Activated CD4-positive, CD25-positive, alpha-beta regulatory T cell treated with anti-CD3 and anti-CD28 coated beads, Interleukin-2, amount 50 U/mL, for 16 hours (primary cell): ENCODE data around the gene TFR2.

Source experiments
- DNase-seq: peaks from one replicate; pipeline ENCODE4 v3.0.0-alpha.2; 2020; ENCODE audit warnings: low read depth, low spot score

TFR2 gene

DNA sequence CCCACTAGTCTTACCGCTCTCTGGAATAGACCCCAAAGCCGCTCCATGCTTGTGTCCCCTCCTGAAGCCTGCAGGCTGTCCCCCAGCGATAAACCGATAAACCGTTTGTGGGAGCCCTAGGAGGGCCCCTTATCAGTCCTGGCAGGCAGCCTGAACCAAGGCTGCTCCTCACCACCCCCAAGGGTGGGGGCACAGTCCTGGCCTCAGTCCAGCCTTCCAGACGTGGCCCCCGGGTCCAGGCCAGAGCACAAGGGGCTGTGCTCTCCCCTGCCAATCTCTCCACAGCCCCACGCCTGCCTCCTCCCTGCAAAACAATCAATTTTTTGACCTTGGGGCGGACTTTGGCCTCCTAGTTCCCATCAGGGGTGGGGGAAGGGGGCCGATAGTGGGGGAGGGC, at the start of gene TFR2:
TFR2 (minus strand) TSS at position 90 of the 397 bp plus-strand sequence; CDS start at position 47, 43 bp downstream.
- DNase-seq: no peak

- no peak for DNase-seq
Measured at GRCh38 chr7:100689230-100690135, 48.1 kb upstream of the TFR2 start.

GRCh38 chr7:100688326-100688860, 47.0 kb upstream of the TFR2 start:
- DNase-seq: no peak

DNA sequence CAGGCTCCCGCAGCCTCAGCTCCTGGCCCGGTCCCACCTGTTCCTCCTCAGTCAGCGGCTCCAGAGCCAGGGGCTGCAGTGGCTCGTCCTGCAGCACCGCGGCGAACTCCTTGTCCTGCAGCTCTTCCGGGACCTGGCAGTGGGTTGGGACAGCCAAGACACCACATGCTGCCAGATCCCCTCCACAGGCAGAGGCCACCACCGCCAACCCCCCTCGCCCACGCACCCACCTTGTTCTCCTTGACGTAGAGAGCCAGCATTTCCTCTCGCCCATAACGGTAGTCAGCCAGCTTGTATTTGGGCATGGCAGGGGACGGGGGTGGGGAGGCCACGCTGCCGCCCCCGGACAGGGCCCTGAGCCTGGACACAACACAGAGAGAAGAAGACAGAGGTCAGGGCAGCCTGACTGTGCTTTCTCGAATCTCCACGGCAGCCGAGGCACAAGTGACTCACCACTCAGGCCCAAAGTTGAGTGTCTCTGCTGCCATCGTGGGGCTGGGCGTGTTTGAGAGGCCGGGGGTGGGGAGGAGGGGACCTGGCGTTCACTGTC, 46.5 kb upstream of the TFR2 start:
- no peak for DNase-seq

DNA sequence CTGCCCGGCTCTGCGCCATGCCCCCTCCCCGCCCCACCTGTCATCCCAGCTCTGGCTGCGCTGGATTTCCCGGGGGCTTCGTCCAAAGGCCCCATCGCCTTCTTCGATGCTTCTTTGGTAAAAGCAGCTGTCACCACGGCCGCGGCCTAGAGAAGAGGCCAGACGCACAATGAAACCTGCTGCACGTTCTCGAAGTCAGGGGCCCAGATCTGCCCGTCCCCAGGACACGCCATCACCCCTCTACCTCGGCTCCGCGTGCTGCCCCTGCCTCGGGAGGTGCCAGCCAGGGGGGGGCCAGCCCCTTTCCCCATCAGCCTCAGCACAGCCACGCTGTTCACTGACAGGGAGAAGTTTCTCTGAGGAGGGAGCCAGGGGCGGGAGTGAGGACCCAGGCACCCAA, 45.9 kb upstream of the TFR2 start:
- DNase-seq: no peak

DNA sequence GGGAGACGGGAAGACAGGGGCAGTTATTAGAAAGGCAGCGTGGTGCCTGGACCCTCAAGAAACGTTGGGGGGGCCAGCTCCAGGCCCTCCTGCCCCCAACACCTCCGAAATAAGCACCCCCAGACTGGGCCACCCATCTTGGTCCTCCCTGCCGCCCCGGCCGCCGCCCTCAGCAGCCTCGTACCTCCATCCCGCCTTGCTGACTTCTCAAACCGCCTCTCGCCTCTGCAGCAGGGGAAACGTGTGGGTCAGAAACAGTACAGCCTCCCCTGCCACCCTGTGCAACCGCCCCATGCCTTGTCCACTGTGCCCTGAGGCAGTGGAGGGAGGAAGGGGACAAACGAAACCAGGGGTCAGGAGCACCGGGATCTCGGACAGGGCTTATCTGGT, 45.5 kb upstream of the TFR2 start:
- no peak for DNase-seq

DNA sequence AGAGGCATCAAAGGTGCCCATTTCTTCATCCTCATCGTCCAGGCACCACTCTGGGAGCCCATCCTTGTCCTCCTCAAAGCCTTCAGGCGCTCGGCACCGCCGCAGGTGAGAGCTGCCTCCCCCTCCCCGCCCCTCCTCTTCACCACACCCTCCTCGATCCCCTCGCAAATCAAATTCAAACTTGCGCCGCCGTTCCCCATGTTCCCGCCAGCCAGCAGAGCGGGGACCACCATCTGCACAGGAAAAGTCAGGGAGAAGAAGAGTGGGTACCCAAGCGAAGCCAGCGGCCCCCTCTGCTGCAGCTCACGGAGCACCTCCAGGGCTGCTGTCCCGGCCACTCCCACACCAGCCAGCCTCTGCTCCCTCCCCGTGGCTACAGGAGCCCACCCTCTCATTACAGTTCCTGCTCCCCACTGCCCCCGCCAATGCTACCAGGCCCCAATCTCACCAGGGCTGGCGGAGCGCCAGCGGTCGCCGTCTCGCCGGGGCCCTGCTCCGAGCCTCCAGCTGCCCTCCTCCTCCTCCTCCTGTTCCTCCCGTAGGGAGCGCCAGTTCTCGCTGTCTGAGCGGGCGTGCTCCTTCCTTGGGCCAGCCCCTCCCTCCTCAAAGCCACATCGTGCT, 45.0 kb upstream of the TFR2 start:
- DNase-seq: no peak

- no peak for DNase-seq
Measured at GRCh38 chr7:100685631-100686145, 44.3 kb upstream of the TFR2 start.

- DNase-seq: no peak
Measured at GRCh38 chr7:100685049-100685605, 43.8 kb upstream of the TFR2 start.

- DNase-seq: no peak
Measured at GRCh38 chr7:100684534-100685042, 43.2 kb upstream of the TFR2 start.

DNA sequence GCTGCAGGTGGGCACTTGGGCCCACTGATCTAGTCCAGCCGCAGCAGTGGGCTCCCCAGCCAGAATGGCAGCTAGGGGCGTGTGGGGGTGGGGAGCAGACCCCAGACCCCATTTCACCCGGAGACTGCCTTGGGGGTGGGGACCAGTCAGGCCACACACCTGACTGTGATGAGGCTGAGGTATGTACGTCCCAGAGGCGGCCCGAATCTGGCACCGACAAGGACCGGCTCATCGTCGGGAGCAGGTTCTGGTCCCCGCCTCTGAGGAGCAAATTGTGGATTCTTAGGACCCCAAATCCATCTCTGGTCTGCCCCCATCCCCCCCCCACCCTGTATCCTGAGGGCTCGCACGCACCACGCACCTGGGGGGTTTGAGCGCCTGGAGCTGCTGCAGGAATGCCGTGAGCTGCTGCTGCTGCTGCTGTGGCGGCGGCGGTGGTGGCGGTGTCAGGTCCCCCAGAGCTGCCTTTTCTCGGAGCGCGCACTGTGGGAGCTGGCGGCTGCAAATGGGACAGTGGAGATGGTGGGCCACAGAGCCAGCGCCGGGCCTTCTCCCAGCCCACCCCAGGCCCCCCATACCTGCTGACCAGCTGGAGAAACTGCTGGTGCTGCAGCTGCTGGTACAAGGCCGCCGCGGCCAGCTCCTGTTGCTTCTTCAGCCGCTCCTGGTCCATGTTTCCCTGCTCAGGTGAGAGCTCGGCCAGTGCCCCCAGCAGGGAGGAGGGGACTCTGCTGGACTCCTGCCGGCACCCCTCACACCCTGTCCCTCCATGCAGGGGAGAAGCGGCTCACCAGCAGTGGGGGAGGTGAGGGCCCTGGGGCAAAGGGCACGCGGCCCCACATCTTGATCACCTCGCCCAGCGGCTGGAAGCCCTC, 42.5 kb upstream of the TFR2 start:
- no peak for DNase-seq

DNA sequence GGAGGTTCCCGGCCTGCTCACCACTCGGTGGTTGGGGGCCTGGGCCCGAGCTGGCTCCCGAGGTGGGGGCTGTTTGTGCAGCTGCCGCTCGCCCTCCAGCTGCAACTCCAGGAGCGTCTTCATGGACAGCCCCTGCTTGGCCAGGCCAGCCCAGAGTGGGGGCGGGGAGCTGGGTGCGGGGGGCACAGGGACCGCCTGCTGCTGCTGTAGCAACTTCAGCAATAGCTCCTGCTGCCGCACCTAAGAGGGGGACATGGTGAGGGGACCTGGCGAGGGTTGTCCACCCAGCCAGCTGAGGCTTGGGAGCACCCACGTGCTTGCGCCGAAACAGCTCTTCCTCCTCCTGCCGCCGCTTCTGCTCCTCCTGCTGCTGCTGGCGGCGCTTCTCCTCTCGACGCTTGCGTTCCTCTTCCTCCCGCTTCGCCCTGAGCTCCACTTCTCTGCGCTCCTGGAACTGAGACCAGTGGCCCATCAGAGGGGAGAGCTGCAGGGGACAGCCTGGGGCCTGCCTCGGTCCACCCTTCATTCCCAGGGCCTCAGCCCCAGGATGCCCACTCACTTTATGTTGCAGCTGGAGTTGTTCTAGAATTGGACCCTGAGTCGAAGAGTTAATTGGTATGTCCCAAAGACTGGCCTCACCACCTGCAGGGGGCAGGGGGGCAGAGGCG, 41.8 kb upstream of the TFR2 start:
- no peak for DNase-seq

- DNase-seq: no peak
Measured at GRCh38 chr7:100682228-100682741, 40.9 kb upstream of the TFR2 start.

- no peak for DNase-seq
Measured at GRCh38 chr7:100681491-100682227, 40.3 kb upstream of the TFR2 start.

- no peak for DNase-seq
Measured at GRCh38 chr7:100680576-100681271, 39.4 kb upstream of the TFR2 start.

GRCh38 chr7:100679927-100680575, 38.7 kb upstream of the TFR2 start:
- DNase-seq: no peak

- DNase-seq: no peak
Measured at GRCh38 chr7:100679129-100679926, 38.0 kb upstream of the TFR2 start.
